GM18511 (cell line): ENCODE results near the gene ARHGEF35.
"Not testable (repeated sequence)": the region's sequence is repeated elsewhere in the genome, so short reads cannot be mapped to it uniquely, and the experiment has no call there.

Experiments
- ATAC-seq: cut with Tn5 transposase; IDR thresholded peaks from one replicate; pipeline ENCODE4 v1.9.1; 2021; ENCODE audit warnings: mild to moderate bottlenecking, moderate library complexity; ENCODE audit not compliant: unreplicated experiment

ARHGEF35 gene

GRCh38 chr7:144195212-144195872 lies at the start of gene ARHGEF35:
TSS of gene ARHGEF35 (minus strand) at chr7:144195833. CDS start at chr7:144188383, 7,450 bp downstream.
- ATAC-seq, result peak; percentile 76

GRCh38 chr7:144245372-144245771 lies 49.7 kb upstream of the ARHGEF35 start:
- ATAC-seq, result not testable (repeated sequence)

- ATAC-seq, result not testable (repeated sequence)
Measured at GRCh38 chr7:144239365-144239764, 43.7 kb upstream of the ARHGEF35 start, which contains the start of gene OR2A42. TSS of gene OR2A42 (minus strand) at chr7:144239605. CDS start at chr7:144232843, 6,762 bp downstream.

- ATAC-seq, result not testable (repeated sequence)
Measured at GRCh38 chr7:144238530-144239082, 43.0 kb upstream of the ARHGEF35 start.

GRCh38 chr7:144233039-144233438 lies 37.4 kb upstream of the ARHGEF35 start:
- not testable (repeated sequence) for ATAC-seq

GRCh38 chr7:144231027-144231426 lies 35.4 kb upstream of the ARHGEF35 start:
- ATAC-seq, result not testable (repeated sequence)

GRCh38 chr7:144228810-144229209 lies 33.2 kb upstream of the ARHGEF35 start:
- not testable (repeated sequence) for ATAC-seq

- ATAC-seq, result not testable (repeated sequence)
Measured at GRCh38 chr7:144226866-144227265, 31.2 kb upstream of the ARHGEF35 start.

- not testable (repeated sequence) for ATAC-seq
Measured at GRCh38 chr7:144223675-144224074, 28.0 kb upstream of the ARHGEF35 start.

- not testable (repeated sequence) for ATAC-seq
Measured at GRCh38 chr7:144220531-144220930, 24.9 kb upstream of the ARHGEF35 start.

- ATAC-seq, result peak; percentile 56
Measured at GRCh38 chr7:144219149-144219548, 23.5 kb upstream of the ARHGEF35 start.

- not testable (repeated sequence) for ATAC-seq
Measured at GRCh38 chr7:144218581-144218980, 22.9 kb upstream of the ARHGEF35 start.

- not testable (repeated sequence) for ATAC-seq
Measured at GRCh38 chr7:144217200-144217599, 21.6 kb upstream of the ARHGEF35 start.

- not testable (repeated sequence) for ATAC-seq
Measured at GRCh38 chr7:144205306-144205705, 9.7 kb upstream of the ARHGEF35 start.

GRCh38 chr7:144203086-144203485 lies 7.5 kb upstream of the ARHGEF35 start:
- ATAC-seq, result not testable (repeated sequence)

GRCh38 chr7:144201978-144202377 lies 6.3 kb upstream of the ARHGEF35 start:
- peak; percentile 16 for ATAC-seq

GRCh38 chr7:144198934-144199333 lies 3.3 kb upstream of the ARHGEF35 start:
- ATAC-seq, result not testable (repeated sequence)

- not testable (repeated sequence) for ATAC-seq
Measured at GRCh38 chr7:144194453-144194852, 1.2 kb downstream of the ARHGEF35 start.

GRCh38 chr7:144193782-144194181 lies 1.9 kb downstream of the ARHGEF35 start:
- not testable (repeated sequence) for ATAC-seq

- not testable (repeated sequence) for ATAC-seq
Measured at GRCh38 chr7:144188578-144189171, 7.0 kb downstream of the ARHGEF35 start.

GRCh38 chr7:144187848-144188247 lies 7.8 kb downstream of the ARHGEF35 start:
- not testable (repeated sequence) for ATAC-seq

- ATAC-seq, result not testable (repeated sequence)
Measured at GRCh38 chr7:144183166-144183565, 12.5 kb downstream of the ARHGEF35 start, which contains the start of gene CTAGE4. TSS of gene CTAGE4 (plus strand) at chr7:144183466. CDS start at chr7:144183504, 38 bp downstream.
